WTC11 (cell line): Measurements from ENCODE around the gene RASA4B. TPM values are rescaled to one million over a fixed set of nuclear protein-coding genes. Genes with fewer than 3 reads are reported as not detected.

Source experiments
- ATAC-seq: fragments of 200-7000 bp; cut with Tn5 transposase; 2 replicates; pipeline ENCODE4 v1.10.0; 2021; ENCODE audit warnings: mild to moderate bottlenecking, moderate library complexity
- CTCF ChIA-PET: fragments of 300-600 bp; sonication (Branson Sonifier 250); formaldehyde crosslinking; loops from one replicate; lab custom pipeline; 2021; ENCODE audit warnings: antibody characterized with exemption; lab: Charles Lee
- POLR2A ChIA-PET: fragments of 350-600 bp; sonication (Branson Sonifier 250); formaldehyde crosslinking; loops from one replicate; lab custom pipeline; 2021; ENCODE audit warnings: antibody characterized with exemption; lab: Charles Lee
- DNase-seq: peaks from one replicate; pipeline ENCODE4 v3.0.0; 2021; ENCODE audit warnings: low spot score
- H3K27ac Mint-ChIP-seq: 2 replicates; pipeline ENCODE4 v1.8.0; 2021; ENCODE audit warnings: mixed read lengths
- H3K27me3 Mint-ChIP-seq: 2 replicates; pipeline ENCODE4 v1.8.0; 2021; ENCODE audit warnings: low read depth, mild to moderate bottlenecking, moderate library complexity, mixed read lengths
- H3K36me3 Mint-ChIP-seq: 2 replicates; pipeline ENCODE4 v1.8.0; 2021; ENCODE audit warnings: mixed read lengths
- H3K4me1 Mint-ChIP-seq: 2 replicates; pipeline ENCODE4 v1.8.0; 2022; ENCODE audit warnings: mixed read lengths
- H3K4me3 Mint-ChIP-seq: 2 replicates; pipeline ENCODE4 v1.8.0; 2021; ENCODE audit warnings: mild to moderate bottlenecking, moderate library complexity, mixed read lengths
- H3K9me3 Mint-ChIP-seq: 2 replicates; pipeline ENCODE4 v1.8.0; 2021; ENCODE audit warnings: mixed read lengths
- CBFB ChIP-seq: sonication (generic); formaldehyde crosslinking; IDR thresholded peaks from 2 replicates; pipeline ENCODE4 v1.8.1; 2022; ENCODE audit warnings: mild to moderate bottlenecking, low read depth, missing genetic modification reagents
- CREB1 ChIP-seq: sonication (generic); formaldehyde crosslinking; IDR thresholded peaks from 2 replicates; pipeline ENCODE4 v1.8.0; 2023; ENCODE audit warnings: mild to moderate bottlenecking, missing genetic modification reagents
- HMGA2 ChIP-seq: fragments of 250-450 bp; sonication (Bioruptor Pico); IDR thresholded peaks from 2 replicates; pipeline ENCODE4 v1.4.0; 2021; ENCODE audit warnings: mild to moderate bottlenecking, moderate library complexity
- HMGXB4 ChIP-seq: sonication (generic); formaldehyde crosslinking; IDR thresholded peaks from 2 replicates; pipeline ENCODE4 v1.8.1; 2023; ENCODE audit warnings: mild to moderate bottlenecking, moderate library complexity, missing genetic modification reagents
- MXD4 ChIP-seq: fragments of 250-450 bp; sonication (Bioruptor Pico); IDR thresholded peaks from 2 replicates; pipeline ENCODE4 v1.8.0; 2021; ENCODE audit warnings: mild to moderate bottlenecking, moderate library complexity, borderline replicate concordance
- NR2C2 ChIP-seq: sonication (generic); formaldehyde crosslinking; IDR thresholded peaks from 2 replicates; pipeline ENCODE4 v1.8.0; 2022; ENCODE audit warnings: mild to moderate bottlenecking, missing genetic modification reagents
- SMAD3 ChIP-seq: sonication (generic); formaldehyde crosslinking; IDR thresholded peaks from 2 replicates; pipeline ENCODE4 v1.8.0; 2022; ENCODE audit warnings: missing genetic modification reagents, mild to moderate bottlenecking, borderline replicate concordance
- TCF7 ChIP-seq: sonication (generic); formaldehyde crosslinking; IDR thresholded peaks from 2 replicates; pipeline ENCODE4 v1.8.0; 2022; ENCODE audit warnings: mild to moderate bottlenecking, low read depth, missing genetic modification reagents, moderate library complexity
- ZBTB43 ChIP-seq: sonication (generic); formaldehyde crosslinking; IDR thresholded peaks from 2 replicates; pipeline ENCODE4 v1.8.1; 2023; ENCODE audit warnings: mild to moderate bottlenecking, missing genetic modification reagents
- ZNF263 ChIP-seq: sonication (generic); formaldehyde crosslinking; IDR thresholded peaks from 2 replicates; pipeline ENCODE4 v1.8.1; 2022; ENCODE audit warnings: low read depth, mild to moderate bottlenecking, moderate library complexity, missing genetic modification reagents
- ZNF423 ChIP-seq: fragments of 250-450 bp; sonication (Bioruptor Pico); IDR thresholded peaks from 2 replicates; pipeline ENCODE4 v2.1.2; 2022; ENCODE audit warnings: mild to moderate bottlenecking, moderate library complexity
- total RNA-seq: library from RNA; stranded (reverse); gene quantifications from 3 replicates; pipeline ENCODE4 v1.2.3, GENCODE V29; 2021
- TF ChIP-seq, protein P1 (sequence below): sonication (generic); formaldehyde crosslinking; conservative IDR thresholded peaks from 2 replicates; pipeline ENCODE4 v1.8.1; 2022; ENCODE audit warnings: mild to moderate bottlenecking, missing genetic modification reagents

The RASA4B gene
- total RNA-seq, 1 experiment from 2014 or later, result 3.9 TPM

GRCh38 chr7:102469972-102470825 lies 47.4 kb downstream of the RASA4B start:
- TF ChIP-seq, protein P1, sequence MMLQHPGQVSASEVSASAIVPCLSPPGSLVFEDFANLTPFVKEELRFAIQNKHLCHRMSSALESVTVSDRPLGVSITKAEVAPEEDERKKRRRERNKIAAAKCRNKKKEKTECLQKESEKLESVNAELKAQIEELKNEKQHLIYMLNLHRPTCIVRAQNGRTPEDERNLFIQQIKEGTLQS (CRISPR knock-in tag), result no peak
- no peak for TF ChIP-seq ZNF423 (CRISPR knock-in tag)
- no peak for TF ChIP-seq ZNF263 (CRISPR knock-in tag)
- no peak for TF ChIP-seq TCF7
- no peak for TF ChIP-seq CREB1 (CRISPR knock-in tag)
- TF ChIP-seq NR2C2 (CRISPR knock-in tag), result no peak
- no peak for TF ChIP-seq HMGXB4
- no peak for TF ChIP-seq CBFB (CRISPR knock-in tag)
- no peak for ATAC-seq
- no peak overlapping the region for H3K4me3 Mint-ChIP-seq
- H3K9me3 Mint-ChIP-seq, result no peaks in the 10 kb centered on the region
- DNase-seq, result no peak
- no peaks in the 10 kb centered on the region for H3K4me1 Mint-ChIP-seq
- H3K27ac Mint-ChIP-seq, result no peak overlapping the region
- H3K27me3 Mint-ChIP-seq, result no peaks in the 10 kb centered on the region
- CTCF ChIA-PET, result no interaction called here
- H3K36me3 Mint-ChIP-seq, result peaks cover 3% of the 10 kb centered on the region; the same call in 1 of the 2 replicates
- POLR2A ChIA-PET, result no interaction called here

DNA sequence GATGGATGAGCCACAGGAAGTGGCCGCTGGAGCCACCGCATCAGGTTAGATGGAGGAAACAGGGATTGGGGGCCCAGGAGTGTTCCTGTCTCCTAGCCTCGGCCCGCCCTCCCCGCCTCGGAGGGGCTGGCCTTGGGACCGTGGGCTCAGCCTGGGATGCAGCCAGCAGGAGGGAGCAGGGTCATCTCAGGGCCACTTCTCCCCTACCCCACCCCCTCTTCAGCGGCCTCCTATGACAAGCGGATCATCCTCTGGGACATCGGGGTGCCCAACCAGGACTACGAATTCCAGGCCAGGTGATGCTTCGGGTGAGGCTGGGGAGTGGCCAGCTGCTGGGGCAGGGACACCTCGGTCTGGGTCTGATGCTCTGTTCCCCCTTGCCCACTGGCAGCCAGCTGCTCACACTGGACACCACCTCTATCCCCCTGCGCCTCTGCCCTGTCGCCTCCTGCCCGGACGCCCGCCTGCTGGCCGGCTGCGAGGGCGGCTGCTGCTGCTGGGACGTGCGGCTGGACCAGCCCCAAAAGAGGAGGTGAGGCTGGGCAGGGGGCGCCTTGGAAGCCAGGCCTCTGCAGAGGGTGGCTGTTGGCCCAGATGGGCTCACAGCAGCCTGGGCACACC lies 48.1 kb downstream of the RASA4B start:
- H3K4me3 Mint-ChIP-seq, result no peak overlapping the region
- peaks cover 3% of the 10 kb centered on the region; the same call in 1 of the 2 replicates for H3K36me3 Mint-ChIP-seq
- H3K27me3 Mint-ChIP-seq, result no peaks in the 10 kb centered on the region
- H3K9me3 Mint-ChIP-seq, result no peaks in the 10 kb centered on the region
- H3K4me1 Mint-ChIP-seq, result no peaks in the 10 kb centered on the region
- ChIA-PET POLR2A (no interaction called here), CTCF (no interaction called here)
- no peak for ATAC-seq
- no peak for DNase-seq
- no peak for TF ChIP-seq ZNF423 (CRISPR knock-in tag)
- TF ChIP-seq MXD4 (CRISPR knock-in tag), result no peak
- no peak for TF ChIP-seq HMGA2
- no peak overlapping the region for H3K27ac Mint-ChIP-seq

DNA sequence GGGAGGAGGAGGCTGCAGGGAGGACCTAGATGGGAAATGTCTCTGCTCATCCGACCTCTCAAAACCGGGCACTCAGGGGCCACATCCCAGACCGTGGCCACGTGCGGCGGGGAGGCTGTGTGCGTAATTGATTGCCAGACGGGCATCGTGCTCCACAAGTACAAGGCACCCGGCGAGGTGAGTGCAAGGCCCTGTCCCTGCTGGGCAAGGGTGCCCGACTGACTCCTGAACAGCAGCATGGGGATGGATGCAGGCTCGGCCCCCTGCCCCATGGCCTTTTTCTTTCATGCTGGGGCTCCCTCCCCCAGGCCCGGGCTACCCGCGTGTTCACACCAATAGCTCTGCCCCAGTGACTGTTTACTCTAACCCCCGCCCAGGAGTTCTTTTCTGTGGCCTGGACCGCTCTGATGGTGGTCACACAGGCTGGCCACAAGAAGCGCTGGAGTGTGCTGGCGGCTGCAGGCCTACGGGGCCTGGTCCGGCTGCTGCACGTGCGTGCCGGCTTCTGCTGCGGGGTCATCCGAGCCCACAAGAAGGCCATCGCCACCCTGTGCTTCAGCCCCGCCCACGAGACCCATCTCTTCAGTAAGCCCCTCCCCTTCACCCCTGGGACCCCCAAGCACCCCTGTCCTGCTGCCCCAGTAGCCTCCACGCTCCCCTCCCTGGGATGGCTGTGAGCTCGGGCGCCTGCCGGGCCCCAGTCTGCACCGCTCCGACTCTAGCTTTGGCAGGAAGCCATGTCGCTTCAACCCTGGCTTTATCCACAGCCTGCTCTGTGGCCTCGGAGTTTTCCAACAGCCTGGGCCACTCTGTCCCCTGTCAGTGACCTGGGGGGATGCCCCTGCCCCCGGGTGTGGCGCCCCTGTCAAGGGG lies 48.9 kb downstream of the RASA4B start:
- Mint-ChIP-seq H3K27ac (no peak overlapping the region), H3K27me3 (no peaks in the 10 kb centered on the region), H3K9me3 (no peaks in the 10 kb centered on the region), H3K4me1 (peaks cover 6% of the 10 kb centered on the region), H3K36me3 (peaks cover 3% of the 10 kb centered on the region; the same call in 1 of the 2 replicates), H3K4me3 (no peak overlapping the region)
- ChIA-PET POLR2A (no interaction called here), CTCF (interaction anchor here (1.9 kb wide), 1 partner anchor 56 kb away, joined by 7 read pairs; no protein-coding TSS in a partner anchor)
- ATAC-seq, result no peak
- no peak for DNase-seq
- TF ChIP-seq SMAD3 (CRISPR knock-in tag), result no peak
- no peak for TF ChIP-seq ZBTB43 (CRISPR knock-in tag)
- no peak for TF ChIP-seq HMGA2
